Fibroblast of villous mesenchyme (primary cell): ENCODE data around the gene TM4SF1. TPM values are rescaled to one million over a fixed set of nuclear protein-coding genes. Genes with fewer than 3 reads are reported as not detected.

Experiments used
- DNase-seq: peaks from one replicate; pipeline ENCODE4 v3.0.0-alpha.2; 2010; ENCODE audit warnings: low read depth
- H3K4me3 ChIP-seq: 2 replicates; pipeline ENCODE4 v1.5.1; 2011; ENCODE audit warnings: low read depth, mild to moderate bottlenecking, low read length
- CTCF ChIP-seq: IDR thresholded peaks from 2 replicates; pipeline ENCODE4 v1.5.1; 2012; ENCODE audit warnings: low read depth, mild to moderate bottlenecking, low read length; ENCODE audit not compliant: insufficient read depth
- total RNA-seq: library from RNA; depleted of rRNA; stranded (reverse); fragments of >200 nt; gene quantifications from 2 replicates; pipeline ENCODE4 v1.2.3, GENCODE V29; 2012

Gene TM4SF1
- total RNA-seq, 1 donor, result 80.3 TPM

GRCh38 chr3:149321136-149321535 is 56.3 kb downstream of the TM4SF1 start:
- TF ChIP-seq CTCF, result no peak
- no peak for DNase-seq
- no peak overlapping the region for H3K4me3 ChIP-seq

- TF ChIP-seq CTCF, result no peak
- H3K4me3 ChIP-seq, result no peak overlapping the region
Observed at GRCh38 chr3:149319750-149320149, 57.7 kb downstream of the TM4SF1 start.

More at GRCh38 chr3:149319750-149320149, 57.7 kb downstream of the TM4SF1 start:
- no peak for DNase-seq

Other genes with a start within 250 kb of the TM4SF1 start
- gene HPS3, start 248.0 kb downstream of the TM4SF1 start, total RNA-seq, result 30.7 and 31.9 TPM in 2 replicates
- gene CP, start 155.8 kb downstream of the TM4SF1 start, total RNA-seq, result under 0.01 TPM in 1 of 2 replicates, not detected in the other
- 0.32 TPM in 1 of 2 replicates, not detected in the other for gene TM4SF18, start 44.0 kb downstream of the TM4SF1 start, total RNA-seq
- under 0.01 TPM in 1 of 2 replicates, not detected in the other for gene TM4SF4, start 97.0 kb upstream of the TM4SF1 start, total RNA-seq